GM19372 (cell line): ENCODE measurements around the gene TTN.
"Not testable (repeated sequence)": the region's sequence is repeated elsewhere in the genome, so short reads cannot be mapped to it uniquely, and the experiment has no call there.

Source experiments
- ATAC-seq: cut with Tn5 transposase; IDR thresholded peaks from one replicate; pipeline ENCODE4 v1.9.1; 2021; ENCODE audit warnings: mild to moderate bottlenecking, low read depth, moderate library complexity; ENCODE audit not compliant: unreplicated experiment

Gene TTN

GRCh38 chr2:178550352-178550751 is 256.9 kb downstream of the TTN start:
- no peak for ATAC-seq

GRCh38 chr2:178542569-178542968 is 264.7 kb downstream of the TTN start:
- ATAC-seq = no peak

DNA sequence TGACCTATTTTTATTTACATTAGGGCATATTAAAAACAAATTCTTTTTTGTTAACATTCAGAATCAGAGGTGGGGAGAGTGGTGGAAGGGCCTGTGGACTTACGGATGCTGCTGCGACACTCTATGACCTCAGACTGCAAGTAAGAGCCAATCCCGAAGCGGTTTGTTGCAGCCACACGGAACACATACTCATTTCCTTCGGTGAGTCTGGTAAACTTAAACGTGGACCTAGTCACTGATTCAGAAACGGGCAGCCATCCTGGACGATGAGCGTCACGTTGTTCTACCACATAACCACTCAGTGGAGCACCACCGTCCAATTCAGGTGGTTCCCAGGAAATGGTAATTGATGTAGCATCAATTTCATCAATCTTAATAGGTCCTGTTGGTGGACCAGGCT is 265.1 kb downstream of the TTN start:
- ATAC-seq = no peak

GRCh38 chr2:178536037-178536436 is 271.2 kb downstream of the TTN start:
- no peak for ATAC-seq

DNA sequence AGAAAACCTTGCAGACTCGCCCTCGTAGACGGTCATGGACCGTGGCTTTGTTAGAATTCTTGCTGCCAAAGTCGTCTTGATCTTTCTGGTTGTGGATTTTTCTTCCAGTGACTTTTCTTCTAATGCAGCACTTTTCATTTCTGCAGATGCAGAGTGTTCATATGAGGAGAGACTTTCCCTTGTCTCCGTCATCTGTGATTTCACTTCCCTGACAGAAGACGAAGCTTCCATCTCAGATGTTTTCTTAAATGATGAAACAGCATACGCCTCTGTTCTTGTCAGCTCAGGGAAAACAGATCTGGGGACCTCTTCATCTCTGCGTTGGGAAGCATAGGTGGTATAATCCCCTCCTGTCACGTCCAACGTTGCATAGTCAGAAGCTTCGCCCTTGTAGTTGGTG is 276.1 kb downstream of the TTN start:
- ATAC-seq = no peak

DNA sequence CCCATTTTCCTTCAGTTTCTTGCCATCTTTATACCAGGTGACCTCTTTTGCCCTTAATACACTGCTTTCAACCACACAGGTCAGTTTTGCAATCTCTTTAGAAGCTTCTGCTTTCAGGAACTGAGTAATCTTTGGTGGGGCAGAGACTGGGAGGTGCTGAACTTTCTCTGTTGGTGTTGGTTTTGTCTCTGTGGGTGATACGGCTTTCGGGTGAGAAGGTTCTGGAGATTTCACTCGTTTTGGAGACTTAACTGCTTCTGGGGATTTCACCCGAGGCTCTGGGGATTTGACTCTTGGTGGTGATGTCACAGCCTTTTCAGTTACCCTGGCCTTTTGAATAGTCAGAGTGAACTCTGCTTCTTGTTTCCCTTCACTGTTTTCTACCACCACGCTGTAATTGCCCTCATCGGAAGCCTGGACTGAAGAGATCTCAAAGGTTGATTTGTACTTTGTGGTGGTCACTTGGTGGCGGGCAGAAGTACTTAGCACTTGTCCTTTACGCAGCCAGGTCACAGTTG is 276.5 kb downstream of the TTN start:
- ATAC-seq = peak; percentile 95

- ATAC-seq = no peak
These were observed 277.1 kb downstream of the TTN start for GRCh38 chr2:178530131-178530530.

DNA sequence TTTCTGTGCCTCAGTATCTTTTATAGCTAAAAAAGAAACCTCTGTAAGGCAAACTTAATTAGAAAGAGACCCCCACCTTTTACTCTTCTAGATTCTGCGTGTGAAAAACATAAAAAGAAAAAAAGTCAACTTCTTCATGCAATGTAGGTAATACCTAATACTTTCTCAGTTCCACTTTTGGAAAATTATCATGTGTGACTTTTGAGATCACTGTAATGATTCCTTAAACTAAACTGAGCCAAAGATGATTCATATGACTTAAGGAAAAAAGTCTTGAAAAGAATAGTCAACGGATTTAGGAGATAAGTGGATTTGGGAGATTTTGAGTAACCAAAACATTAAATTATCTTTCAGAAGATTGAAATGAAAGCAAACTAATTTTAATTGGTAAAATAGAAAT is 278.0 kb downstream of the TTN start:
- no peak for ATAC-seq

DNA sequence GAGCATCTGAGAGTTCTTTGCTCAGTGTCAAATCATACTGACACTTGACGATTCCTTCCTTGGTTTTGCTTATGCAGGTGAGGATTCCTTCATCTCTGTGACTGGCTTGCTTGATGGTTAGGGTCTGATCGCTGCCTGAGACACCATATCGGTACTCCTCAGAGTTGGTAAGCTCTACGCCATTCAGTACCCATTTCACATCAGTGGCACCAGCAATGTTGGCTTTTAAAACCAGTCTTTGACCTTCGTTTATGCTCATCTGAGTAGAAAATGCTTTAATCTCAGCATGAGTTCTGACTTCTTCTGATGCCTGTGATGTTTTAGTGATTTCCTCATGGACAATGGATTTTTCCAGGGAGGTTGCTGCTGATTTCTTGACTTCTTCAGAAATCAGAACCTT is 278.6 kb downstream of the TTN start:
- ATAC-seq = no peak

DNA sequence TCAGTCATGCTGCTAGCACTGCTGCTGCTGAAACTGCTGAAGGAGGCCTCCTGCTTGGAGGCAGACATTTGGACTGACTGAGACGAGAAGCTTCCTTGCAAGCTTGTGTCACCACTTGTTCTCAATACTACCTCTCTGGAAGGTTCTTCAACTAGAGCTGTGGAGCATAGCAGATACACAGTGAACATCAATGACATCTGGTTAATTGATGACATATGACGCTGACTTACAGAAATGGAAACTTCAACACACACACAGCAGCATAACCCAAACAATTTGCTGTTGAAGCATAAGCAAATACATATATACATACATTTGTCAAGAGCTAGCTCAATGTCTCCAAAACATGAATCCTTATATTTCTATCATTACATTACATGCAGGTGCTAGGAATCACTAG is 279.6 kb downstream of the TTN start:
- no peak for ATAC-seq

GRCh38 chr2:178526256-178526655 is 281.0 kb downstream of the TTN start:
- no peak for ATAC-seq

- not testable (repeated sequence) for ATAC-seq
These were observed 281.8 kb downstream of the TTN start for GRCh38 chr2:178525460-178525859.

DNA sequence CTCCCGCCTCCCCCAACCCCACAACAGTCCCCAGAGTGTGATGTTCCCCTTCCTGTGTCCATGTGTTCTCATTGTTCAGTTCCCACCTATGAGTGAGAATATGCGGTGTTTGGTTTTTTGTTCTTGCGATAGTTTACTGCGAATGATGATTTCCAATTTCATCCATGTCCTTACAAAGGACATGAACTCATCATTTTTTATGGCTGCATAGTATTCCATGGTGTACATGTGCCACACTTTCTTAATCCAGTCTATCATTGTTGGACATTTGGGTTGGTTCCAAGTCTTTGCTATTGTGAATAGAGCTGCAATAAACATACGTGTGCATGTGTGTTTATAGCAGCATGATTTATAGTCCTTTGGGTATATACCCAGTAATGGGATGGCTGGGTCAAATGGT is 282.2 kb downstream of the TTN start:
- ATAC-seq = not testable (repeated sequence)

- ATAC-seq = no peak
These were observed 283.6 kb downstream of the TTN start for GRCh38 chr2:178523596-178524134.

DNA sequence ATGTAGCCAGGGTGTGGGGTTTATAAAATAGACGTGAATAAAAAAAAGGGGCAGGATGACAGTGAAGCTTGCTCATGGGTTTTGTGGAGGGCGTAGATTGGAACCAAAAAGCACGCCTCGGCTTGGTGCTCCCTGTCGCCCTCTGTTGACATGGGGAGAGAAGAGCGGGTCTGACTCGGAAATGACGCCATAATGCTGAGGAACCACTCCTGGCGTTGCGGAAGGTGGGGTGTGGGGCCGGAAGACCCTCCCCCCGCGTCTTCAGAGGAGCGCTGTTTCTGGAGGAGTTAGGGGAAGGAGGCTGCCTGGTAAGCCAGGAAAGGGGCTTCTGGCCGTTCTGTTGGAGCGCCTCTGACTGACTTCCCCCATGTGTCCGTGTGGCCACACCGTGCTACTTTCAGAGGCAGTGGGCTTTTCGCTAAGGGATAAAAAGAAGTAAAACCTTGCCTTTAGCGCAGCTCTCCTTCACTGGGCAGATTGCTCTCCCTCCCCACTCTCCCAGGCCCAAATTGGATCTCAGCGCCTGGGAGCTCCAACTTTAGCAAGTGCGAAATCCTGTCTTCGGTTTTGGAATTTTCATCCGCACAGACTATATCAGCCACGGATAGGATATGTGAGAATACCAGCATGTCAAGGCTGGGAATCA is 284.1 kb downstream of the TTN start:
- ATAC-seq = peak; percentile 95

DNA sequence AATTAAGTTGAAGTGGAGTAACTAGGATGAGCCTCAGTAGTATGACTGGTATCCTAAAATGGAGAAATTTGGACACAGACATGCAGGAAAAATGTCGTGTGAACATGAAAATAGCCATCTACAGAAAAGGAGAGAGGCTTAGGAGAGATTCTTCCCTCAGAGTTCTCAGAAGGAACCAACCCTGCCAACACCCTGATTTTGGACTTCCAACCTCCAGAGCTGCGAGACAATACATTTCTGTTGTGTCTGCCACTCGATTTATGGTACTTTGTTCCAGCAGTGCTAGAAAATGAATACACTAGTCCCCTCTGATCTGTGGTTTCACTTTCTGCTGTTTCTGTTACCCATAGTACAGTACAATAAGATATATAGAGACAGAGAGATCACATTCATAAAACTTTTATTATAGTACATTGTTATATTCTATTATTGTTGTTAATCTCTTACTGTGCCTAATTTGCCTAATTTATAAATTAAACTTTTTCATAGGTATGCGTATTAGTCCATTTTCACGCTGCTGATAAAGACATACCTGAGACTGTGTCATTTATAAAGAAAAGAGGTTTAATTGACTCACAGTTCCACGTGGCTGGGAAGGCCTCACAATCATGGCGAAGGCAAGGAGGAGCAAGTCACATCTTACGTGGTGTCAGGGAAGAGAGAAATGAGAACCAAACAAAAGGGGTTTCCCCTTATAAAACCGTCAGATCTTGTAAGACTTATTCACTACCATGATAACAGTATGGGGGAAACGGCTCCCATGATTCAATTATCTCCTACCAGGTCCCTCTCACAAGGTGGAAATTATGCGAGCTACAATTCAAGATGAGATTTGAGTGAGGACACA is 285.7 kb downstream of the TTN start:
- ATAC-seq = no peak

GRCh38 chr2:178517496-178517895 is 289.7 kb downstream of the TTN start:
- no peak for ATAC-seq

DNA sequence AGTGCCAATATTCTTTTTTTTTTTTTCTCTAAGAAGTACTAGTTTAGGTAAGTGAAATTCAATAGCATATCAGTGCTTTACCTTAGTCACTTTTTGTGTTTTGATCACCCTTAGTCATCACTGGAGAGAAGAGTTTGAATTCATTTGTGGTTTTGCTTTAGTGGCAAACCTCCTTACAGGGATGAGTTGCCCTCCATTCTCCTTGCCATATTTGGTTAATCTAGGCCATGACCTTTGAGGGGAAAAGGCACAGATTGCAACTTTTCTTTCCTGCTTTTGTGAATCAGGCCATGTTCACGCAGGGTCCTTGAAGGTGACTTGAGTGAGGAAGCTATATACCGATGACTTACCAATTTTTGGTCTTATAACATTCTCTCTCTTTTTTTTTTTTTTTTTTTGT is 292.6 kb downstream of the TTN start:
- no peak for ATAC-seq

GRCh38 chr2:178513876-178514275 is 293.3 kb downstream of the TTN start:
- ATAC-seq = no peak

GRCh38 chr2:178512484-178512883 is 294.7 kb downstream of the TTN start:
- no peak for ATAC-seq

DNA sequence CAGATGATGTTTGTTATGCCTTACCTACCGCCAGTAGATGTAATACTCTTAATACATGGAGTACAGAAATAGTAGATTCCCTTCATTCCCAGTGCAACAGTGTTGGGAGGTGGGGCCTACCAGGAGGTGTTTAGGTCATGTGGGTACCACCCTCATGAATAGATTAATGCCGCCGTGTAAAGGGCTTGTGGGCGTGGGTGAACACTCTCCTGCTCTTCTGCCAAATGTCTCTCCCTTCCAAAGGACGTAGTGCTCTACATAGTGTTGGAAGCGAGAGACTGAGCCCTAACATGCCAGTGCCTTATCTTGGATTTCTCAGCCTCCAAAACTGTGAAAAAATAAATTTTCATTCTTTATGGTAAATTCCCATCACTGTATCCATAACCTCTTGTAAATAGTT is 296.8 kb downstream of the TTN start:
- ATAC-seq = no peak

- ATAC-seq = no peak
These were observed 298.6 kb downstream of the TTN start for GRCh38 chr2:178508646-178509045.
